GM19238 (cell line): ENCODE data around the gene SH3RF2.
A peak's percentile ranks its signal among the peaks of the same experiment; 100 is the strongest.

ENCODE experiments used
- DNase-seq: peaks from one replicate; pipeline ENCODE4 v3.0.0; 2011; ENCODE audit warnings: low spot score; ENCODE audit not compliant: insufficient read length

SH3RF2 gene

GRCh38 chr5:146041180-146041789, 104.9 kb downstream of the SH3RF2 start:
- DNase-seq = no peak

GRCh38 chr5:146042628-146043279, 106.4 kb downstream of the SH3RF2 start:
- no peak for DNase-seq

GRCh38 chr5:146043722-146044121, 107.3 kb downstream of the SH3RF2 start:
- DNase-seq = no peak

GRCh38 chr5:146047396-146047795, 111.0 kb downstream of the SH3RF2 start:
- no peak for DNase-seq

GRCh38 chr5:146048994-146049703, 112.8 kb downstream of the SH3RF2 start:
- no peak for DNase-seq

GRCh38 chr5:146049704-146050026, 113.3 kb downstream of the SH3RF2 start:
- DNase-seq = no peak

- no peak for DNase-seq
Measured at GRCh38 chr5:146050086-146050485, 113.7 kb downstream of the SH3RF2 start.

- no peak for DNase-seq
Measured at GRCh38 chr5:146051678-146052077, 115.3 kb downstream of the SH3RF2 start.

- no peak for DNase-seq
Measured at GRCh38 chr5:146052780-146053179, 116.4 kb downstream of the SH3RF2 start.

GRCh38 chr5:146055432-146055831, 119.1 kb downstream of the SH3RF2 start:
- DNase-seq = no peak

GRCh38 chr5:146059460-146060220, 123.3 kb downstream of the SH3RF2 start:
- no peak for DNase-seq

GRCh38 chr5:146060221-146060585, 123.8 kb downstream of the SH3RF2 start:
- DNase-seq = no peak

GRCh38 chr5:146066968-146067367, 130.6 kb downstream of the SH3RF2 start:
- no peak for DNase-seq

- DNase-seq = no peak
Measured at GRCh38 chr5:146068206-146068605, 131.8 kb downstream of the SH3RF2 start.

- DNase-seq = peak; percentile 27
Measured at GRCh38 chr5:146068977-146069779, 132.8 kb downstream of the SH3RF2 start.

- DNase-seq = no peak
Measured at GRCh38 chr5:146069780-146070099, 133.4 kb downstream of the SH3RF2 start.

- no peak for DNase-seq
Measured at GRCh38 chr5:146070746-146071145, 134.4 kb downstream of the SH3RF2 start.

- DNase-seq = no peak
Measured at GRCh38 chr5:146071171-146071570, 134.8 kb downstream of the SH3RF2 start.

- DNase-seq = no peak
Measured at GRCh38 chr5:146072595-146072994, 136.2 kb downstream of the SH3RF2 start.

GRCh38 chr5:146073239-146073900, 137.0 kb downstream of the SH3RF2 start:
- DNase-seq = no peak

- DNase-seq = no peak
Measured at GRCh38 chr5:146076028-146076427, 139.7 kb downstream of the SH3RF2 start.
